GM21737 (cell line): ENCODE data around the gene OSBPL2.

Source experiments
- ATAC-seq: cut with Tn5 transposase; IDR thresholded peaks from one replicate; pipeline ENCODE4 v1.9.1; 2021; ENCODE audit warnings: mild to moderate bottlenecking, moderate library complexity; ENCODE audit not compliant: unreplicated experiment

Gene OSBPL2

GRCh38 chr20:62205618-62206387, 32.5 kb upstream of the OSBPL2 start:
- no peak for ATAC-seq

- no peak for ATAC-seq
Observed at GRCh38 chr20:62206388-62206775, 31.9 kb upstream of the OSBPL2 start.

- no peak for ATAC-seq
Observed at GRCh38 chr20:62208061-62208794, 30.1 kb upstream of the OSBPL2 start.

- no peak for ATAC-seq
Observed at GRCh38 chr20:62208795-62209755, 29.2 kb upstream of the OSBPL2 start.

- ATAC-seq: no peak
Observed at GRCh38 chr20:62209850-62210495, 28.3 kb upstream of the OSBPL2 start.

GRCh38 chr20:62210496-62210855, 27.8 kb upstream of the OSBPL2 start:
- ATAC-seq: no peak

- no peak for ATAC-seq
Observed at GRCh38 chr20:62211216-62211615, 27.1 kb upstream of the OSBPL2 start.

- ATAC-seq: no peak
Observed at GRCh38 chr20:62211769-62212288, 26.5 kb upstream of the OSBPL2 start.

- ATAC-seq: no peak
Observed at GRCh38 chr20:62212299-62212698, 26.0 kb upstream of the OSBPL2 start.

- no peak for ATAC-seq
Observed at GRCh38 chr20:62214067-62214466, 24.3 kb upstream of the OSBPL2 start.

GRCh38 chr20:62215020-62215990, 23.0 kb upstream of the OSBPL2 start:
- ATAC-seq: no peak

- ATAC-seq: no peak
Observed at GRCh38 chr20:62215991-62216635, 22.2 kb upstream of the OSBPL2 start.

GRCh38 chr20:62216636-62217566, 21.4 kb upstream of the OSBPL2 start:
- no peak for ATAC-seq

- no peak for ATAC-seq
Observed at GRCh38 chr20:62217913-62218773, 20.2 kb upstream of the OSBPL2 start.

- ATAC-seq: no peak
Observed at GRCh38 chr20:62219101-62219991, 19.0 kb upstream of the OSBPL2 start.
